HG03139 (cell line): ENCODE results near the gene GJD2.

Experiments
- ATAC-seq: cut with Tn5 transposase; IDR thresholded peaks from one replicate; pipeline ENCODE4 v1.9.1; 2021; ENCODE audit not compliant: unreplicated experiment

GJD2 gene

GRCh38 chr15:34773917-34774316 is 19.1 kb upstream of the GJD2 start:
- ATAC-seq: no peak

- no peak for ATAC-seq
These were observed 18.2 kb upstream of the GJD2 start for GRCh38 chr15:34773013-34773412.

DNA sequence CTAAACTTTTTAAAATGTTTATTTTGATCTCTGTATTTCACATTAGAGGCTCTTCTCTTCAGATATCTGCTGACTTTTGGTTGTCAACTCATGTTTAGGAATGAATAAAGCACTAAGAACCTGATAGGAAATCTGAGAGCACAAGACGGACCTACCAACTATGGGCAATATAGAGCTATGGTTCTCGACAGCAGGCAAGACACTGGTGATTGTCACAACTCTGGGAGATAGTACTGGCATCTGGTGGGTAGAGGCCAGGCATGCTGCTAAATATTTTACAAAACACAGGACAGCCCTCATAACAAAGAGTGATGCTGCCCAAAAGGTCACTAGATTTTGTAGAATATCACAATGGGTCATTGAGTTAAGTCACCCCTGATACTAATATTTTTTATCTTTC is 17.5 kb upstream of the GJD2 start:
- no peak for ATAC-seq

DNA sequence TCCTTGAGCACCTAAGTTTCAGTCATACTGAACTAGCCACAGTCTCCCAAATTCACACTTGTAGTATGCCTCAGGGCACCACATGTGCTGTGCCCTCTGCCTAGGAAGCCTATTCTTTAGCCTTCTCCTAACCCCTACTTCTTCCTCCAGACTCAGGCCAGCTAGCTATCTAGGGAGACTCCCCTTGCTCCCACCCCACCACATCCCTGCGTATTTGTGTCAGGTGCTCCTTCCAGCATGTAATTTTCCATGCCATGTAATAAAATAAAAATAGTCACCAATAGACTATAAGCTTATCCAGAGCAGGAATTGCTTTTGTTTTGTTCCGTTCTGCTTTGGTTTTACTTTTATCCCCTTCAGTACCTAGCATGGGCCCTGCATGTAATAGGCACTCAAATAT is 14.9 kb upstream of the GJD2 start:
- ATAC-seq: no peak

GRCh38 chr15:34768530-34768929 is 13.7 kb upstream of the GJD2 start:
- ATAC-seq: no peak

DNA sequence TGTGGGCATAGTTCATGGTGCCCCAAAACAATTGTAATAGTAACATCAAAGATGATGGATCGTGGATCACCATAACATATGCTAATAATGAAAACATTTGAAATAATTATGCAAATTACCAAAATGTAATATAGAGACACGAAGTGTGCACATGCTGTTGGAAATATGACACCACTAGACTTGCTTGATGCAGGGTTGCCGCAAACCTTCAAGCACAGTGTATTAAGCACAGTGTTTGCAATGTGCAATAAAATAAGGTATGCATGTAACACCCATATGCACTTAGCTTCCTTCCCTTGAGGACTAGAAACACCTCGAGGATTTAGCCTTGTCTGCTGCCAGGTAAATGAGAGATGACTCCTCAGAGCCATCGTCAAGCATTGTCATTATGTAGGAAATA is 10.9 kb upstream of the GJD2 start:
- no peak for ATAC-seq

DNA sequence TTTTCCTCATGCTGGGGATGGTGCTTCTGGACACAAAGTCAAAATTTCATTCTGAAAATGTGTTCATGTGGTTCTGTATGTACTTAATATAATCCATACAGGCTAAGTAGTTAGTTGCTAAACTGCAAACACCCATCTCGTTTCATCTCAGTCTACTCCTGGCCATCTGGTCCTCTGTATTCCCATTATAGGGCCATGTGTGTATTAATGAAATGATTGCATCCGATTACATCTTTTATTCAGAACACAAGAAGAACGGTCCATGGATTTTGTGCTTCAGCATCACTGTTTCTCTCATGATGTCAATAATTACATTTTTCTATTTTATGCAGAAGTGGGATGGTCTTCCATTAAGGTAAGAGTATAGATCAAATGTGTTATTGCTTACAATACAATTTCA is 6.1 kb upstream of the GJD2 start:
- ATAC-seq: no peak

DNA sequence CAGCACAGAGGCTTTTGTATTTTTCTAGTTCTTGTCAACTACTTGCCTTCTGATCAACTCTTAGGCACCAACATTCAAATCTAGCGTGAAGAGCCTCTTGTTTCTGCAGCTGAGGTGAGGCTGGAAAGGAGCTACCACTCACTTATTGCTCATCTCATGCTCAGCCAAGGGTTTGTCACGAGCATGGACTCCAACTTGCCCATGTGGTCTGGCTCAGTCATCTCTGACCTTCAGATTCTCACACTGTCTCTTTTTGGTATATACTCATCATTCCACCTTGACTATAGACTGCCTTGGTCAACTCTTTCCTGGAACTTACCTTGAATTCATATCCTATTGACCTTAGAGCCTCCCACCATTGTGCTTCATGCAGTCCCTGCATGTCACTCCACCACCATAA is 5.2 kb upstream of the GJD2 start:
- no peak for ATAC-seq

DNA sequence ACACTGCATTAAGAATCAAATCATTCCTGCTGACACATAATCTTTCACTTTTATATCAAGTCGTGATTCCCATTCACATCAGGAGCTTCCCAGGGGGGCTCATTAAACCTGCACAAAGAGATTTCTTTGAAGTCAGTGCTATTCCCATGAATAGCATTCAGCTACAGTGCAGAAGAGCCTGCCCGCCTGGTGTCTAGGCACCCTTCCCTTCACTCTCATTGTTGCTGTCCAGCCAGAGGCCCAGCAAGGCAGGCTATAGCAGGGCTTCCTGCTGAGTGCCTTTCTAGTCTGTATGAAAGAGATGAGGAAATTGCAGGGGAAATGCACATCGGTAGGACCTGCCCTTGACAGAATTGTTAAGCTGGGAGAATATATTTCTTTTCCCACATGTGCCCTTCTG is 4.5 kb upstream of the GJD2 start:
- no peak for ATAC-seq

DNA sequence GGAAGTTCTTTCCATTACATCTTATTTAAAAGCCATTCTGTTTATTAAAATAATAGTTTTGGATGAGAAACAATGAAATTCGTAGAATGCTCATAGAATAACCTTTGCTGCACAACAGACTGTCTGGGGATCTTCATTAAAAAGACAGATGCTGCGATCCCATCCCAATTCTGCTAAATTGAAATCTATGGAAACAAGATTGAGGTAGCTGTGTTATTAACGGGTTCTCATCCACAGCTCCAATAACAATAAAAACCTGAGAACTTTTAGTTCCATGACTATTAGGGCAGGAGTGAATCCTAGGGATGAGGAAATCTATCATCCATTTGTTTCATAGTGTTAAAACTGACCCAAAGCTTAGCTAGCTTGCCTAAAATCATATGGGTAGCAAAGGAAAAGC is 2.5 kb upstream of the GJD2 start:
- no peak for ATAC-seq

- no peak for ATAC-seq
These were observed 598 bp upstream of the GJD2 start for GRCh38 chr15:34755419-34755773.

DNA sequence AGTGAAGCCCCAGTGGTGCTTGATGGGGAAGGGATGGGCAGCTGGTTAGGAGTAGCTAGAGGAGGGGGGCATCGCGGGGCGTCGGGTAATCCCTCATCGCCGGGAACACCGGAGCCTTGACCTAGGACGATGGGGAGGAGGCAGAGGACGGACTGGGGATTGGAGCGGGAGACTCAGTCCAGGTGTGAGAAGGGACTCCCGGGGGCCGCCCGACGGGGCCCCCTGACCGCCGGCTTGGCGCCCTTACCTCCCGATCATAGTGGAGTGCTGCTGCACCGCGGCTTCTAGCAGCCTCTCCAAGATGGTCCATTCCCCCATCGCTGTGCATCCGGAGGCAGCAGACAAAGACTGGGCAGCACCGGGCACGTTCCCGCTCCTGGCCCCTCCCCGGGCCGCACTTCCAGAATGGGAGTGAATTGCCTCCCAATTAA is 612 bp downstream of the GJD2 start:
- no peak for ATAC-seq

DNA sequence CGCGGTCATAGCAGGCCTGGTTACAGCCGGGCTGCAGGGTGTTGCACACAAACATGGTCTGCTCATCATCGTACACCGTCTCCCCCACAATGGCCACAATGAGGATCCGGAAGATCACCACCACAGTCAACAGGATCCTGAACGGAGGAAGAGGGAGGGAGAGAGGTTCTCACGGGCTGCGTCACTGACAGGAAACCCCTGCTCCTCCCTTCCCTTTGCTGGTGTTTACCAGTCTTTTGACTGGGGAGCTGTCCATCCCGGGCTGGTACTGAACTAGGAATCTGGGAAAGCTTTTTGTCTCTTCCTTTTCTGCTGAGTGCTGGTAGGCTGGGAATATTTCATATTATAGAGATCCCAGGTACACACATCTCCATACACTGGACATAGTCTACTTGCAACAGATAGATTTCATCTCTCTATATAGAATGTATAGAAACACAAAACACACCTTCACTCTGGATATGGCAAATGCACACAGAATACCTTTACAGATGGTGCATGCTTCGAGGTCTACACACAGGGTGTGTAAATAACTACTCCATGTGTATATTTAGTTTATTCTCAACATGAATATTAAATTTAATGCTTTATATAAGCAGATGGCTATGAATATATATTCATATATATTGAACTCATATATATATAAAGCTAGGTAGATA is 1.4 kb downstream of the GJD2 start:
- ATAC-seq: no peak

DNA sequence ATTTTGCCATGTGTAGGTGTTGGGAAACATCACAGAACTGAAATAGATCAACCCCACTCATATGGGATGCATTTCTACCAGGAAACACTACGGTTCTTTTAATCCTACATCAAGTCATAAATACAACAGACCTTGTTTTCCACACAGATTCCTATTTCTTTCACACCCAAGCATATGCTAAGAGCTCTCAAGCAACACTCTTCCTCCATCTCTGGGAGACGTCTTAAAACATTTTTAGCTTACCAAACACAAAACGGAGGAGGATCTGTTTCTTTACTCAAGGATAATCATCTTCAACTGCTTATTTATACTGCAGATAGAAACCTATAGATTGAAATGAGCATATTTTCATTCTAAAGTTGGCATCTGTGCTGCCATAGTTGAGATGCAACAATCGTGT is 5.1 kb downstream of the GJD2 start:
- no peak for ATAC-seq

DNA sequence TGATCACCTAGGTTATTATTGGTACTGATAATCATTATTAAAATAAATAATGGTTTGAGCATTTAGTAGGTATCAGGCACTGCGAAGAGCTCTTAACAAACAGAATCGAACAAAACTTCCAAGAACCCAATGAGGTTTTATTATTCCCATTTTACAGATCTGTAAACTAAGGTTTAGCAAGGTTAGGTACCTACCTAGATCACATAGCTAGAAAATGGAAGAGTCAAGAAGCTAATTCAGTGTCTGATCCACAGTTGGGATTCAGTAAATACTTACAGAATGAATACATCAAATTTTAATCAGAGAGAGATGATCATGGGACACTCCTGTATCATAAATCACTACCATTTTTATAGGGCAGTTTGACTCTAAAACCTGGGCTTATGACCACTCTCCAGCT is 15.5 kb downstream of the GJD2 start:
- ATAC-seq: no peak

DNA sequence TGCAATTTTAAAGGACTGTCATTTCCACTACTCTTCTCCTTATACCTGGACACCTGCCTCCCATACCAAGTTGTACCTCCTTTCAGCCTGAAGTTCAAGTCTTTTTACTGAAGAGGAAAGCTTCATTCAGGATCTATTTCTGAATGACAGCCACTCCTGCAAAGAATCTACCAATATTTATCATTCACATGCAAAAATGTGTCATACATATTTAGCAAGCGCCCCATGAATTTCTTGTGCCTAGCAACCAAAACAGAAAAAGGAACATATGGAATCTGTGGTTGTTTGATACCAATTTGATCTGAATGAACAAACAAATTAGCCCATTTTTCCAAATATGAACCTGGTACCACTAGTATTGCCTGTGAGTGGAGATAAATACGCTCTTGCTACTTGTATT is 16.8 kb downstream of the GJD2 start:
- ATAC-seq: no peak

- no peak for ATAC-seq
These were observed 17.3 kb downstream of the GJD2 start for GRCh38 chr15:34737477-34737876.

GRCh38 chr15:34734303-34734702 is 20.5 kb downstream of the GJD2 start:
- ATAC-seq: no peak

GRCh38 chr15:34733621-34734020 is 21.2 kb downstream of the GJD2 start:
- no peak for ATAC-seq

DNA sequence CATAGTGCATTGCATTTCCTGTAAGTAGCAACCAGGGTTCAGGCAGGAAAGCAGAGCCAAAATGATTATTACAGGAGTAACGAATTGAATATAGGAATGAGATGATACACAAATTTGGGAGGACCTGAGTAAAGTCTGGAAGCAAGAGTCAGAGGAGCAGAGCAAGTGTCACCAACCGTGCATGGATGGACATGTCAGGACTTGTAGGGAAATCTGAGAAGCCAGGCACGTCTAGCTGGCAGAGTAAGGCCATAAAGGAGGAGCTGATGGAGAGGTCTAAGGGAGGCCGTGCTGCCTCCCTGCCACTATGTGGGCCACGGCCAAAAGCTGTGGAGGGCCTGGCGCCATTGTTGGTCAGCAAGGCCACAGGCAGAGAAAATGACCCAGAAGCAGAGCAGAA is 22.4 kb downstream of the GJD2 start:
- no peak for ATAC-seq

- no peak for ATAC-seq
These were observed 24.1 kb downstream of the GJD2 start for GRCh38 chr15:34730701-34731100.

DNA sequence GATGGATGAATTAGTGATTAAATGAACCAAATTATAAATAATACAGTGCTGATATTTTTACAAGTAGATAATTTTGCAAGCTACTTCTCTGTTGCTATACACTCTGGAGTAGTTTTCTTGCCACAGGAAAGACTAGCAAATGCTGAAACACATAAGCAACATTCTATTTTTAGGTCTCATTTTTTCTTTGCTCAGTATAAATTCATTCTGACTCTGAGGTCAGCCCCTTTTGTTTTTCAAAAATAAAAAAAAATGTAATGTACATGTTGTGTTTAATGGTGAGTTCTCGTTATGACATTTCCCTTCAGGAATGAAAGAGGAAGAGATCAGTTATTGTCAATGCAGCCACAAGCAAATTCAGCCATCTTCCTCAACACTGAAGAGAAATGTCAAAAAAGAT is 24.9 kb downstream of the GJD2 start:
- ATAC-seq: no peak

GRCh38 chr15:34729056-34729455 is 25.7 kb downstream of the GJD2 start:
- no peak for ATAC-seq
